K562 (cell line): ENCODE results near the gene IRF2. TPM values are rescaled to one million over a fixed set of nuclear protein-coding genes. Genes with fewer than 3 reads are reported as not detected.

ENCODE experiments used
- ATAC-seq: fragments of 200-7000 bp; cut with Tn5 transposase; 3 replicates; pipeline ENCODE4 v1.9.1; 2020; ENCODE audit warnings: moderate library complexity
- BruUV-seq: library from RNA; stranded (reverse); fragments of 400-500 nt; replicated peaks from 2 replicates; lab custom pipeline; 2021; lab: Mats Ljungman, UMichigan
- CTCF ChIA-PET: fragments of 300-600 bp; formaldehyde crosslinking; extraction: SDS; loops from one replicate; lab custom pipeline; 2021; ENCODE audit warnings: low intra/inter-chr PET ratio; lab: Yijun Ruan, JAX
- POLR2A ChIA-PET: fragments of 300-600, 350-650 bp; sonication (Branson Sonifier 250); formaldehyde crosslinking; extraction: SDS; loops from one replicate; lab custom pipeline; 2021; ENCODE audit warnings: antibody characterized with exemption, inconsistent platforms; lab: Yijun Ruan, JAX
- DNase-seq, 4 experiments: peaks; one replicate each; pipeline versions ENCODE4 v3.0.0 to v3.0.0-alpha.2; 2011 to 2018; ENCODE audit warnings: low spot score in 3 of 4, mixed read lengths in 3 of 4; ENCODE audit errors: extremely low read depth in 1 of 4
- FAIRE-seq: peaks from 2 replicates; lab custom pipeline; 2011; peaks lifted over from hg19 to GRCh38; lab: Jason Lieb, UNC
- H2AFZ ChIP-seq: 2 replicates; pipeline ENCODE4 v1.6.0; 2011; ENCODE audit warnings: low read depth, low read length, control low read depth, inconsistent platforms
- H3K27ac ChIP-seq: fragments of 200-600 bp; 3 replicates; pipeline ENCODE4 v1.8.0; 2011; ENCODE audit warnings: low read depth, mild to moderate bottlenecking, control low read depth, inconsistent platforms, low read length, moderate library complexity, mixed read lengths; ENCODE audit errors: extremely low read depth
- H3K27me3 ChIP-seq, 2 experiments: fragments of 300-600 bp in 1 of 2; 2 replicates in 1 of 2; 3 replicates in 1 of 2; pipeline versions ENCODE4 v1.6.0 to v1.8.0; 2011; ENCODE audit warnings: inconsistent platforms in 2 of 2, low read length in 2 of 2, mild to moderate bottlenecking in 1 of 2, mixed read lengths in 1 of 2, moderate library complexity in 1 of 2; ENCODE audit not compliant: control insufficient read depth in 2 of 2, insufficient read depth in 2 of 2
- H3K36me3 ChIP-seq: fragments of 300-600 bp; 3 replicates; pipeline ENCODE4 v1.8.0; 2011; ENCODE audit warnings: mild to moderate bottlenecking, low read length, inconsistent platforms; ENCODE audit not compliant: control insufficient read depth, insufficient read depth
- H3K4me1 ChIP-seq, 2 experiments: fragments of 200-600 bp in 1 of 2; replicated peaks in 1 of 2; 2 replicates in 1 of 2; 3 replicates in 1 of 2; pipeline versions ENCODE4 v1.5.1 to v1.8.0; 2011; ENCODE audit warnings: inconsistent platforms in 2 of 2, low read length in 2 of 2, mild to moderate bottlenecking in 1 of 2, mixed read lengths in 1 of 2, moderate library complexity in 1 of 2; ENCODE audit not compliant: control insufficient read depth in 2 of 2, insufficient read depth in 2 of 2
- H3K4me2 ChIP-seq: 2 replicates; pipeline ENCODE4 v1.6.1; 2011; ENCODE audit warnings: low read length, control low read depth, inconsistent platforms, mixed read lengths; ENCODE audit not compliant: insufficient read depth
- H3K4me3 ChIP-seq: fragments of 200-600 bp; sonication (generic), shearing (Covaris generic); 2 replicates; pipeline ENCODE4 v1.5.1; 2016; ENCODE audit warnings: control low read depth, inconsistent platforms
- H3K79me2 ChIP-seq: fragments of 200-600 bp; 3 replicates; pipeline ENCODE4 v1.8.0; 2011; ENCODE audit warnings: low read length, inconsistent platforms; ENCODE audit not compliant: control insufficient read depth, insufficient read depth
- H3K9ac ChIP-seq, 2 experiments: 2 replicates each; pipeline versions ENCODE4 v1.6.0 to v1.6.1; 2011; ENCODE audit warnings: low read depth in 2 of 2, low read length in 2 of 2, control low read depth in 1 of 2, inconsistent platforms in 1 of 2, mild to moderate bottlenecking in 1 of 2, mixed read lengths in 1 of 2; ENCODE audit not compliant: insufficient read depth in 1 of 2
- H3K9me1 ChIP-seq: one replicate; pipeline ENCODE4 v1.6.0; 2011; ENCODE audit warnings: inconsistent platforms, mild to moderate bottlenecking, low read length, moderate library complexity; ENCODE audit not compliant: control insufficient read depth, insufficient read depth
- H3K9me3 ChIP-seq: replicated peaks from 2 replicates; pipeline ENCODE4 v1.5.1; 2011; ENCODE audit warnings: low read depth, low read length, inconsistent platforms; ENCODE audit not compliant: control insufficient read depth, insufficient read depth
- H4K20me1 ChIP-seq: replicated peaks from 2 replicates; pipeline ENCODE4 v1.6.1; 2011; ENCODE audit warnings: low read length, inconsistent platforms, mixed read lengths; ENCODE audit not compliant: control insufficient read depth, insufficient read depth
- BRF1 ChIP-seq: IDR thresholded peaks from 3 replicates; pipeline ENCODE4 v1.6.1; 2011; ENCODE audit warnings: borderline replicate concordance, mild to moderate bottlenecking; ENCODE audit not compliant: insufficient read length; ENCODE audit errors: extremely low read depth
- DMBX1 ChIP-seq: fragments of 250-450 bp; sonication (Bioruptor Pico); IDR thresholded peaks from 2 replicates; pipeline ENCODE4 v1.8.0; 2022; ENCODE audit warnings: inconsistent platforms, mild to moderate bottlenecking, moderate library complexity, borderline replicate concordance
- GTF2E2 ChIP-seq: fragments of 200-800 bp; sonication (Bioruptor generic); IDR thresholded peaks from 2 replicates; pipeline ENCODE4 v1.6.1; 2016; ENCODE audit warnings: missing genetic modification characterization, missing compliant biosample characterization
- MCM7 ChIP-seq, 2 experiments: fragments of 450-650 bp; IDR thresholded peaks; 2 replicates each; pipeline ENCODE4 v1.6.1; 2016 to 2018
- MYBL2 ChIP-seq, 2 experiments: fragments of 450-650 bp in 1 of 2; sonication (generic) in 1 of 2; formaldehyde crosslinking in 1 of 2; IDR thresholded peaks; 2 replicates each; pipeline versions ENCODE4 v1.6.1 to v1.8.1; 2017 to 2022; ENCODE audit warnings: borderline replicate concordance in 1 of 2, inconsistent platforms in 1 of 2, low read depth in 1 of 2, mild to moderate bottlenecking in 1 of 2, missing genetic modification reagents in 1 of 2, moderate library complexity in 1 of 2
- NR2C1 ChIP-seq, 2 experiments: fragments of 450-650 bp; IDR thresholded peaks; 2 replicates each; pipeline ENCODE4 v1.6.1; 2017; ENCODE audit warnings: mild to moderate bottlenecking in 2 of 2, antibody characterized with exemption in 1 of 2, inconsistent platforms in 1 of 2, missing compliant biosample characterization in 1 of 2, missing genetic modification characterization in 1 of 2
- NR2C2 ChIP-seq, 2 experiments: fragments of 200-800 bp in 1 of 2; sonication (Bioruptor generic) in 1 of 2; sonication (generic) in 1 of 2; formaldehyde crosslinking in 1 of 2; IDR thresholded peaks; 2 replicates each; pipeline versions ENCODE4 v1.6.1 to v1.8.0; 2016 to 2022; ENCODE audit warnings: mild to moderate bottlenecking in 1 of 2, missing compliant biosample characterization in 1 of 2, missing genetic modification characterization in 1 of 2, missing genetic modification reagents in 1 of 2
- PYGO2 ChIP-seq: fragments of 450-650 bp; IDR thresholded peaks from 2 replicates; pipeline ENCODE4 v1.6.1; 2016; ENCODE audit warnings: mild to moderate bottlenecking, missing genetic modification characterization, moderate library complexity, missing compliant biosample characterization
- STAT5A ChIP-seq: IDR thresholded peaks from 2 replicates; pipeline ENCODE4 v1.6.1; 2012; ENCODE audit warnings: low read length, inconsistent platforms, borderline replicate concordance
- TCF3 ChIP-seq: sonication (generic); formaldehyde crosslinking; IDR thresholded peaks from 2 replicates; pipeline ENCODE4 v1.4.0; 2020; ENCODE audit warnings: mild to moderate bottlenecking, missing genetic modification reagents
- TEAD2 ChIP-seq: fragments of 450-650 bp; IDR thresholded peaks from 2 replicates; pipeline ENCODE4 v1.6.1; 2016; ENCODE audit warnings: missing genetic modification characterization, control low read depth, missing compliant biosample characterization
- ZBTB1 ChIP-seq: sonication (generic); formaldehyde crosslinking; IDR thresholded peaks from 2 replicates; pipeline ENCODE4 v1.8.1; 2023; ENCODE audit warnings: missing genetic modification reagents, low read depth, mild to moderate bottlenecking, borderline replicate concordance
- ZC3H4 ChIP-seq: sonication (generic); formaldehyde crosslinking; IDR thresholded peaks from 2 replicates; pipeline ENCODE4 v1.9.0; 2021; ENCODE audit warnings: missing genetic modification reagents, borderline replicate concordance
- ZNF12 ChIP-seq: sonication (generic); formaldehyde crosslinking; IDR thresholded peaks from 2 replicates; pipeline ENCODE4 v1.4.0; 2020; ENCODE audit warnings: mild to moderate bottlenecking, missing genetic modification reagents
- ZNF347 ChIP-seq: fragments of 450-650 bp; formaldehyde crosslinking; IDR thresholded peaks from 2 replicates; pipeline ENCODE4 v1.4.0; 2020; ENCODE audit warnings: low read depth, mild to moderate bottlenecking, moderate library complexity
- ZNF778 ChIP-seq: fragments of 450-650 bp; formaldehyde crosslinking; IDR thresholded peaks from 2 replicates; pipeline ENCODE4 v1.4.0; 2020; ENCODE audit warnings: mild to moderate bottlenecking, moderate library complexity
- WGBS: fragments of 100-300 bp; shearing (Covaris generic); methylation state at CpG from one replicate; pipeline ENCODE4 v1.1.6; 2016; ENCODE audit warnings: low coverage, mixed read lengths; ENCODE audit not compliant: insufficient coverage; ENCODE audit errors: missing lambda C conversion rate; 5-methylcytosine and 5-hydroxymethylcytosine counted together
- in situ Hi-C: fragments of 300-500 bp; cut with MboI; formaldehyde crosslinking; loops from 4 replicates; pipeline ENCODE4 v1.15.0; 2018; ENCODE audit warnings: inconsistent platforms, mixed read lengths
- intact Hi-C: fragments of 100-400 bp; cut with micrococcal nuclease; formaldehyde crosslinking; loops from 2 replicates; pipeline ENCODE4 v1.14.2; 2022
- polyA plus RNA-seq, 8 experiments: library from polyadenylated mRNA; depleted of rRNA in 4 of 8; stranded (reverse) in 5 of 8; unstranded in 3 of 8; fragments of >200 nt; fragmentation: Nextera tagmentation in 2 of 8; fragmentation: Illumina TruSeq in 1 of 8; extraction: Ambion mirVana in 2 of 8; extraction: Trizol in 1 of 8; gene quantifications; 2 replicates each; pipeline versions ENCODE4 v1.2.1 to v1.2.3, GENCODE V29; 2011 to 2014; ENCODE audit warnings: inconsistent platforms in 1 of 8, missing spikeins in 1 of 8
- total RNA-seq, 7 experiments: library from RNA; depleted of rRNA in 6 of 7; stranded (reverse); fragments of >200 nt in 6 of 7; fragmentation: Illumina TruSeq in 2 of 7; extraction: Trizol in 2 of 7; gene quantifications; 2 replicates each; pipeline versions ENCODE4 v1.2.1 to v1.2.3, GENCODE V29; 2011 to 2021; ENCODE audit warnings: low replicate concordance in 1 of 7
- TF ChIP-seq, protein P1 (sequence below): fragments of 450-650 bp; formaldehyde crosslinking; IDR thresholded peaks from 2 replicates; pipeline ENCODE4 v1.4.0; 2022; ENCODE audit warnings: missing genetic modification characterization

Gene IRF2
- total and polyA plus RNA-seq, 9 of the 15 experiments (the other 6 are each of a cell fraction or from before 2014, with no cell fraction given): 7.1 to 17.1 (median 11.3) TPM

DNA sequence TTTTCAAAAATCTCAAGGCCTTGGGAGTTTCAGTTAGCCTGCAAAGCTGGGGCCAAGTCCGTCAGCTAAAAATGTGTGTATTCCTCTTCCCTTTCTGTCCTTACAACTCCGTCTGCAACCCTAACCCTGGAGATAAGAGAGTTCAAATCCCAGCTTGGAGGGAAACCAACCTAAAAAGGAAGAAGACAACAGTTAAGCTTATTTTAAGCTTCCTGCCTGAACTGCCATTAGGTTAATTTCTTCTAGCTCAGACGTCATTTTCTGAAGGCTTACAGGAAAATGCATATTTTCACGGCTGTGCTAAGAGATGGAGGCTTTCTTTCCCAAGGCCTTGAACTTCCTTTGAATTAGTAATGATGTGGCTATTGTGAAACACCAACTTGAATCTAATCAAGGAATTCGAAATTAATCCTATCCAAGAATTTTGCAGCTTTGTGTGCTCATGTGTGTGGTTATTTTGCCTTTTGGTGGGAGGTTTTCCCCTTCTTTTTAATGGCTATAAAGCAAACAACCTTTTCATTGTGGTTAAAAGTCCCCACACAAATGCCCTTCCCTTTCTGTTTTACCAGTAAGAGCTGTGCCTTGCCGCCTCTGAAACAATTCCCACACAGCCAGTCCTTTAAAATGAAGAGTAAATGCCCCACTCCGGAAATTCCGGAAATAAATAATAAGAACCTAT, 103.5 kb downstream of the IRF2 start:
- H3K27me3 ChIP-seq: no peaks in the 10 kb centered on the region
- POLR2A ChIA-PET: interaction anchor here (0.6 to 0.7 kb wide), 2 partner anchors 17 to 18 kb away, joined by 3 read pairs; no protein-coding TSS in a partner anchor
- CTCF ChIA-PET: no interaction called here
- ATAC-seq: peak; percentile 32
- H3K36me3 ChIP-seq: no peaks in the 10 kb centered on the region
- 44% methylated on average over 8 of the region's 8 CpGs for WGBS
- H3K9me1 ChIP-seq: no peaks in the 10 kb centered on the region
- H3K4me1 ChIP-seq: peaks cover 4 to 13% of the 10 kb centered on the region in 2 experiments; a peak in 4 of 5 replicates
- in situ Hi-C loops: no loop called here
- no peaks in the 10 kb centered on the region for H4K20me1 ChIP-seq
- BruUV-seq: no TSS peak
- no peaks in the 10 kb centered on the region for H3K79me2 ChIP-seq
- H3K9me3 ChIP-seq: no peaks in the 10 kb centered on the region
- peak; percentile 32 for FAIRE-seq
- H3K9ac ChIP-seq: no peak overlapping the region; a peak in 1 of 4 replicates
- H3K4me2 ChIP-seq: no peak overlapping the region
- H3K27ac ChIP-seq: peak overlapping the region; percentile 43; the same call in 2 of the 3 replicates
- DNase-seq: peak in 1 of 4 experiments; percentile 37
- intact Hi-C loops: no loop called here
- no peak overlapping the region for H3K4me3 ChIP-seq
- H2AFZ ChIP-seq: peak overlapping the region; percentile 89
- no peak for TF ChIP-seq GTF2E2 (tag)
- no peak for TF ChIP-seq MCM7 (IDR thresholded peaks at IDR 0.05)
- no peak for TF ChIP-seq ZNF778 (CRISPR knock-in tag)
- TF ChIP-seq PYGO2 (tag): no peak
- no peak for TF ChIP-seq BRF1
- TF ChIP-seq, protein P1, sequence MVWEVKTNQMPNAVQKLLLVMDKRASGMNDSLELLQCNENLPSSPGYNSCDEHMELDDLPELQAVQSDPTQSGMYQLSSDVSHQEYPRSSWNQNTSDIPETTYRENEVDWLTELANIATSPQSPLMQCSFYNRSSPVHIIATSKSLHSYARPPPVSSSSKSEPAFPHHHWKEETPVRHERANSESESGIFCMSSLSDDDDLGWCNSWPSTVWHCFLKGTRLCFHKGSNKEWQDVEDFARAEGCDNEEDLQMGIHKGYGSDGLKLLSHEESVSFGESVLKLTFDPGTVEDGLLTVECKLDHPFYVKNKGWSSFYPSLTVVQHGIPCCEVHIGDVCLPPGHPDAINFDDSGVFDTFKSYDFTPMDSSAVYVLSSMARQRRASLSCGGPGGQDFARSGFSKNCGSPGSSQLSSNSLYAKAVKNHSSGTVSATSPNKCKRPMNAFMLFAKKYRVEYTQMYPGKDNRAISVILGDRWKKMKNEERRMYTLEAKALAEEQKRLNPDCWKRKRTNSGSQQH (CRISPR knock-in tag): no peak
- TF ChIP-seq STAT5A: no peak
- TF ChIP-seq ZNF12 (CRISPR knock-in tag): no peak
- no peak for TF ChIP-seq MYBL2 (IDR thresholded peaks at IDR 0.05; ENCODE audit: low read depth)
- no peak for TF ChIP-seq MYBL2 (CRISPR knock-in tag; IDR thresholded peaks at IDR 0.05; ENCODE audit: borderline replicate concordance)
- no peak for TF ChIP-seq DMBX1 (CRISPR knock-in tag)
- TF ChIP-seq ZBTB1 (CRISPR knock-in tag): no peak
- no peak for TF ChIP-seq NR2C2 (CRISPR knock-in tag; IDR thresholded peaks at IDR 0.05)
- 0 out of 2 replicates have a peak, but pooled peaks have one; percentile 18 for TF ChIP-seq NR2C2 (tag; IDR thresholded peaks at IDR 0.05)
- no peak for TF ChIP-seq NR2C1 (IDR thresholded peaks at IDR 0.05)
- peak; percentile 59 for TF ChIP-seq NR2C1 (tag; IDR thresholded peaks at IDR 0.05)
- no peak for TF ChIP-seq ZC3H4 (CRISPR knock-in tag)
- no peak for TF ChIP-seq TEAD2 (tag)
- TF ChIP-seq ZNF347 (CRISPR knock-in tag): no peak
- peak; percentile 25; the same call in 1 of the 2 replicates for TF ChIP-seq TCF3 (CRISPR knock-in tag)
